Tibial nerve (tissue), 4 donors: ENCODE measurements around the gene TENM3. TPM values are rescaled to one million over a fixed set of nuclear protein-coding genes. Genes with fewer than 3 reads are reported as not detected.
"Not testable (repeated sequence)": the region's sequence is repeated elsewhere in the genome, so short reads cannot be mapped to it uniquely, and the experiment has no call there.

Experiments used
- DNase-seq, 2 donors: peaks; one replicate each; pipeline ENCODE4 v3.0.0-alpha.2; 2019; ENCODE audit warnings: low spot score in 2 of 2
- H3K27ac ChIP-seq, 4 donors: fragments of 200-600 bp; sonication (generic) in 3 of 4; one replicate each; pipeline ENCODE4 v1.5.1; 2017 to 2019; ENCODE audit warnings: mild to moderate bottlenecking in 1 of 4
- H3K27me3 ChIP-seq, 2 donors: fragments of 200-600 bp; sonication (generic) in 1 of 2; one replicate each; pipeline versions ENCODE4 v1.5.1 to v1.6.0; 2017 to 2019
- H3K36me3 ChIP-seq, 3 donors: fragments of 200-600 bp; sonication (generic); one replicate each; pipeline ENCODE4 v1.5.1; 2018 to 2019
- H3K4me1 ChIP-seq, 4 donors: fragments of 200-600 bp; sonication (generic) in 3 of 4; one replicate each; pipeline ENCODE4 v1.5.1; 2017 to 2019
- H3K4me3 ChIP-seq, 4 donors: fragments of 200-600 bp; sonication (generic) in 3 of 4; one replicate each; pipeline ENCODE4 v1.5.1; 2017 to 2019; ENCODE audit warnings: mild to moderate bottlenecking in 1 of 4, moderate library complexity in 1 of 4
- H3K9me3 ChIP-seq, 4 donors: fragments of 200-600 bp; sonication (generic) in 3 of 4; one replicate each; pipeline ENCODE4 v1.5.1; 2017 to 2019
- EP300 ChIP-seq, 2 donors: sonication (generic); formaldehyde crosslinking; IDR thresholded peaks; one replicate each; pipeline ENCODE4 v1.6.1; 2017; ENCODE audit warnings: antibody characterized with exemption in 2 of 2, mild to moderate bottlenecking in 1 of 2
- POLR2A ChIP-seq, 2 donors: fragments of 450-650 bp; IDR thresholded peaks; one replicate each; pipeline ENCODE4 v1.6.1; 2017; ENCODE audit warnings: antibody characterized with exemption in 2 of 2, mild to moderate bottlenecking in 2 of 2, moderate library complexity in 2 of 2
- WGBS, 2 donors: methylation state at CpG; one replicate each; pipeline ENCODE4 v1.1.5; 2018; 5-methylcytosine and 5-hydroxymethylcytosine counted together
- total RNA-seq, 4 donors: library from RNA; depleted of rRNA; stranded (reverse); fragments of >200 nt; gene quantifications; one replicate each; pipeline ENCODE4 v1.1.0, GENCODE V29; 2016
- TF ChIP-seq, protein P1 (sequence below), 5 experiments: fragments of 200-600 bp in 3 of 5; fragments of 450-650 bp in 2 of 5; sonication (generic) in 3 of 5; IDR thresholded peaks; one replicate each; pipeline ENCODE4 v1.5.1; 2016 to 2019; ENCODE audit warnings: antibody characterized with exemption in 5 of 5, mild to moderate bottlenecking in 3 of 5, moderate library complexity in 2 of 5

TENM3 gene
- total RNA-seq, 4 donors from 2014 or later: 19.0 to 60.5 (median 29.4) TPM

DNA sequence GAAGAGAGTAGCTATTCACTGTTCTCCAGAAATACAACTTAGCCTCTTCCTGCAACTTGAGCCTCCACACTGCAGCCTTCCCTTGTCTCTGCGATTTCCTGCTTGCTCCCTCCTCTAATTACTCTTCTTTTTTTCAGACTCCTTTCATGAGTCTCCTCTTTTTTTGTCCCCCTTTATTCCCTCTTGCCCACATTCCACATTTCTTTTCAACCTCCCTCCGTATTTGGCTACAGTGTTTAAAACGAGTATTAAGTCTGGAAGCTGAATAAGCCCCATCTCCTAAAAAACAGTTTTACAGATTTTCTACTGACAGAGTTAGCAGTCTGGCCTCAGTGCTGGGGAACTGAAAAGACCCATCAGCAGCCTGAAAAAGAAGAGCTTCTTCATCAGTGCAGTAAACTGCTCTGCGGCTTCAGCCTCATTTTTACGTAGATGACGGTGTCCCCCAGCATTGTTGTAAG lies 141.5 kb downstream of the TENM3 start:
- WGBS, 2 donors: 35 to 42% methylated on average over 6 of the region's 6 CpGs
- no peaks in the 10 kb centered on the region for H3K9me3 ChIP-seq
- TF ChIP-seq EP300 (IDR thresholded peaks at IDR 0.05) (no peak), POLR2A (IDR thresholded peaks at IDR 0.05) (no peak)
- no peaks in the 10 kb centered on the region for H3K36me3 ChIP-seq
- peaks cover 0 to 4% (median 0%) of the 10 kb centered on the region in 4 donors for H3K4me1 ChIP-seq
- H3K4me3 ChIP-seq: no peak overlapping the region
- no peaks in the 10 kb centered on the region for H3K27me3 ChIP-seq
- H3K27ac ChIP-seq: no peak overlapping the region
- no peak for DNase-seq

DNA sequence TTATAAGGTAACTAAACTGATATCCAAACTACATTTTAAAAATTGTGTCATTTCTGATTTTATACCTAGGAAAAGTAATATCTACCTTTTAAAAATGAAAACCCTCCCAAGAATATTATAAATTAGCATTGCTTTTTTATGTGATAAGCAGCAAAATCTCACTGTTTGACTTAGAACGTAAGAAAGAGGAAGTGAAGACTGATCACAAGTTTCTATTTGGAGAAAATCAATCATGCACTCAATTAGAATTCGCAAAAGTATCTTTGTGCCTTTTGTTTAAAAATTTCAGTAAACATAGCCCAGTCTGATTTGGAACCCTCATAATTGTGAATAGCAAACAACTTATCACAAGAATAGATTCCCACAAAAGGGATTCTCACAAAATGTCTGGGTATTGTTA lies 142.7 kb downstream of the TENM3 start:
- TF ChIP-seq, protein P1, sequence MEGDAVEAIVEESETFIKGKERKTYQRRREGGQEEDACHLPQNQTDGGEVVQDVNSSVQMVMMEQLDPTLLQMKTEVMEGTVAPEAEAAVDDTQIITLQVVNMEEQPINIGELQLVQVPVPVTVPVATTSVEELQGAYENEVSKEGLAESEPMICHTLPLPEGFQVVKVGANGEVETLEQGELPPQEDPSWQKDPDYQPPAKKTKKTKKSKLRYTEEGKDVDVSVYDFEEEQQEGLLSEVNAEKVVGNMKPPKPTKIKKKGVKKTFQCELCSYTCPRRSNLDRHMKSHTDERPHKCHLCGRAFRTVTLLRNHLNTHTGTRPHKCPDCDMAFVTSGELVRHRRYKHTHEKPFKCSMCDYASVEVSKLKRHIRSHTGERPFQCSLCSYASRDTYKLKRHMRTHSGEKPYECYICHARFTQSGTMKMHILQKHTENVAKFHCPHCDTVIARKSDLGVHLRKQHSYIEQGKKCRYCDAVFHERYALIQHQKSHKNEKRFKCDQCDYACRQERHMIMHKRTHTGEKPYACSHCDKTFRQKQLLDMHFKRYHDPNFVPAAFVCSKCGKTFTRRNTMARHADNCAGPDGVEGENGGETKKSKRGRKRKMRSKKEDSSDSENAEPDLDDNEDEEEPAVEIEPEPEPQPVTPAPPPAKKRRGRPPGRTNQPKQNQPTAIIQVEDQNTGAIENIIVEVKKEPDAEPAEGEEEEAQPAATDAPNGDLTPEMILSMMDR (IDR thresholded peaks at IDR 0.05): no peak
- TF ChIP-seq POLR2A (IDR thresholded peaks at IDR 0.05): no peak
- no peak for TF ChIP-seq EP300 (IDR thresholded peaks at IDR 0.05)
- Histone ChIP-seq H3K4me1 (peaks cover 0 to 4% (median 0%) of the 10 kb centered on the region in 4 donors), H3K9me3 (no peaks in the 10 kb centered on the region), H3K27ac (no peak overlapping the region), H3K4me3 (no peak overlapping the region), H3K27me3 (no peaks in the 10 kb centered on the region), H3K36me3 (no peaks in the 10 kb centered on the region)
- WGBS, 2 donors: 80 to 81% methylated on average over 2 of the region's 2 CpGs
- no peak for DNase-seq

DNA sequence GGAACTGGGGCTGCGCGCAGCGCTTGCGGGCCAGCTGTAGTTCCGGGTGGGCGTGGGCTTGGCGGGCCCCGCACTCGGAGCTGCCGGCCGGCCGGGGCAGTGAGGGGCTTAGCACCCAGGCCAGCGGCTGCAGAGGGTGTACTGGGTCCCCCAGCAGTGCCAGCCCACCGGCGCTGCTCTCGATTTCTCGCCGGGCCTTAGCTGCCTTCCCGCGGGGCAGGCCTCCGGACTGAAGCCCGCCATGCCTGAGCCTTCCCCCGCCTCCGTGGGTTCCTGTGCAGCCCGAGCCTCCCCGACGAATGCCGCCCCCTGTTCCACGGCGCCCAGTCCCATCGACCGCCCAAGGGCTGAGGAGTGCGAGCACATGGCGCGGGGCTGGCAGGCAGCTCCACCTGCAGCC lies 143.4 kb downstream of the TENM3 start:
- not testable (repeated sequence) for H3K9me3 ChIP-seq, H3K4me1 ChIP-seq, H3K36me3 ChIP-seq, DNase-seq, H3K27me3 ChIP-seq, H3K4me3 ChIP-seq, H3K27ac ChIP-seq
- WGBS, 2 donors: 90 to 99% methylated on average over 21 to 25 of the region's 35 CpGs

DNA sequence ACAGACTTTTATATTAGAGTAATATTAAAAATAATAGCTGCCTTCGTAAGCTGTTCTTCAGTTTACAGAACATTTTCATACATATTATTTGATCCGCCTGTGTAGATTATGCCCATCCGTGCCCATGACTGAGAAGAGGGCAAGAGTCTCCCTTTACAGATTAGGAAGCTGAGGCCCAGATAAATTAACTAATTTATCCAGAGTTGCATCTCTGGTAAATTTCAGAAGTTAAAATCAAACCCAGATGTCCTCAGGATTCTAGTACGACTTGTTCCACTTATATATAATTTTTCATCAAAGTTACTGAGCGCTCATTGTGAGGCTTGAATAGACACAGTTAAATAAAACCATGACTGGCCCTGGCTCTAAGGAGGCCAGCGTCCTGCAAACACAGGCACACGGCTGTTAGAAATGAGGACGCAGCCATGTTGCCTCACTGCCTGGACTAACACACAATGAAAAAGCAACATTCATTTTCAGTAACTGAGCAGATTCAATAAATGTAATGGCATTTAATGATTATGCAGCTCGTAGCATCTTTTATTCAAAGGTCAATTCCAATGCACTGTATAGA lies 148.0 kb downstream of the TENM3 start:
- TF ChIP-seq, protein P1 (IDR thresholded peaks at IDR 0.05): no peak
- TF ChIP-seq EP300 (IDR thresholded peaks at IDR 0.05) (no peak), POLR2A (IDR thresholded peaks at IDR 0.05) (no peak)
- Histone ChIP-seq H3K27me3 (no peaks in the 10 kb centered on the region), H3K9me3 (no peaks in the 10 kb centered on the region), H3K27ac (no peak overlapping the region), H3K36me3 (no peaks in the 10 kb centered on the region), H3K4me1 (no peaks in the 10 kb centered on the region), H3K4me3 (no peak overlapping the region)
- no peak for DNase-seq
- WGBS, 2 donors: 77 to 79% methylated on average over 9 of the region's 9 CpGs

DNA sequence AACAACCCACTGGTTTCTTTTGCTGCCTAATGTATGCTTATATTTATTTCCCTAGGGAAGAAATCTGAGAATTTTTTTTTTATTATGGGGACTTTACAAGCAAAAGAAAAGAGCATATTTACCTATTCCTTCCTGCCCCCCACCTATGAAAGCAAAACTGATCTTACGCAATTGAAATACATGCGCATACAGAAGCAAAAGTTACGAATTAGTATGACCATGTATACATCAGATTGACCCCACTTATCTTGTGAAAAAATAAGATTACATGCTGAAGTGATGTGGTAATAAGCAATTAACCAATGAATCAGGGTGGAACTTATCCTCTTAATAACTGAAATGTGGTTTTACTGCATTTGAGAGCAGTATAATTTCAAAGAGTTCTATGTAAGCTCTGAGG lies 151.0 kb downstream of the TENM3 start:
- Histone ChIP-seq H3K9me3 (no peaks in the 10 kb centered on the region), H3K4me3 (no peak overlapping the region), H3K4me1 (no peaks in the 10 kb centered on the region), H3K27me3 (no peaks in the 10 kb centered on the region), H3K27ac (no peak overlapping the region), H3K36me3 (no peaks in the 10 kb centered on the region)
- DNase-seq: no peak
- TF ChIP-seq EP300 (IDR thresholded peaks at IDR 0.05) (no peak), POLR2A (IDR thresholded peaks at IDR 0.05) (no peak)
- TF ChIP-seq, protein P1 (IDR thresholded peaks at IDR 0.05): no peak
- WGBS, 2 donors: 96 to 97% methylated on average over 3 of the region's 3 CpGs

DNA sequence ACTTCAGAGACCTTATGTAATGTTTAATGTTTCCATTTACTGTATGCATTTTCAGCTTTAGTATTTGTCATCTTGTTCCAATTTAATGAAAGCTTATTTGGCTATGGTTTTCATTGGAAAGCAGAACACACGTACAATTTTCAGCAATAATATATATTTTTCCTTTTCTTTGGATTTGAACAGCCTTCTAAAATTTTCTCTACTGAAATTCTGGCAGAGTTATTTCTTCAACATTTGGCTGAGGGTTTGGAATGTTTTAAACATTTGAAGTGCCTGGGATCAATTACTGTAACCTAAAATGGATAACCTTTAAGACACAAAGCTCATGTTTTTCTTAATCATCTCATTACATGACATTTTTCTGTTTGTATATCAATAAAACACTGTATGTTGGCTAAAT lies 156.9 kb downstream of the TENM3 start:
- H3K36me3 ChIP-seq: no peaks in the 10 kb centered on the region
- H3K27me3 ChIP-seq: no peaks in the 10 kb centered on the region
- H3K4me1 ChIP-seq: no peaks in the 10 kb centered on the region
- no peak overlapping the region for H3K4me3 ChIP-seq
- TF ChIP-seq POLR2A (IDR thresholded peaks at IDR 0.05): no peak
- H3K9me3 ChIP-seq: no peaks in the 10 kb centered on the region
- no peak overlapping the region for H3K27ac ChIP-seq
- WGBS, 2 donors: 68 to 74% methylated on average over 1 of the region's 1 CpG
- no peak for DNase-seq

DNA sequence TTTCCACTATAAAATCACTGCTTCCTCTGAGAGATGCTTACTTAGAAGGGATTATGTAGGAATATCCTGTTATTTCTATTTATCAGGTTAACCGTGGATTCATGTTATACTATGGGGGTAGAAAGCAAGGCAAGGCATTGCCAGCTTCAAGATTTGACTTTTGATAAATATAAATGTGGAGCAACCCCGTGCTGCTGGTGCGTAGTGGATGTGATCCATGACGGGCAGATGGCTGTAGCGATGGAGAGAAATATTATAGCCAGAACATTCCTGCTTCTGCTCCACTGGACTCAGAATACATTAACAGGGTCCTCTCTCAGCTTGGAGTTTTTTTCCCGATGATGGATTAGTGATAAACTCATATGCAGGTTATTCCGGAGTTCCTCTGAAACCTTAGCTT lies 157.6 kb downstream of the TENM3 start:
- no peak for DNase-seq
- H3K4me3 ChIP-seq: no peak overlapping the region
- WGBS, 2 donors: 80 to 88% methylated on average over 7 of the region's 7 CpGs
- TF ChIP-seq, protein P1 (IDR thresholded peaks at IDR 0.05): no peak
- TF ChIP-seq POLR2A (IDR thresholded peaks at IDR 0.05) (no peak), EP300 (IDR thresholded peaks at IDR 0.05) (no peak)
- H3K36me3 ChIP-seq: no peaks in the 10 kb centered on the region
- no peaks in the 10 kb centered on the region for H3K9me3 ChIP-seq
- no peak overlapping the region for H3K27ac ChIP-seq
- H3K4me1 ChIP-seq: no peaks in the 10 kb centered on the region
- no peaks in the 10 kb centered on the region for H3K27me3 ChIP-seq
